ENCODE data around the gene GREB1.

Gene GREB1

DNA sequence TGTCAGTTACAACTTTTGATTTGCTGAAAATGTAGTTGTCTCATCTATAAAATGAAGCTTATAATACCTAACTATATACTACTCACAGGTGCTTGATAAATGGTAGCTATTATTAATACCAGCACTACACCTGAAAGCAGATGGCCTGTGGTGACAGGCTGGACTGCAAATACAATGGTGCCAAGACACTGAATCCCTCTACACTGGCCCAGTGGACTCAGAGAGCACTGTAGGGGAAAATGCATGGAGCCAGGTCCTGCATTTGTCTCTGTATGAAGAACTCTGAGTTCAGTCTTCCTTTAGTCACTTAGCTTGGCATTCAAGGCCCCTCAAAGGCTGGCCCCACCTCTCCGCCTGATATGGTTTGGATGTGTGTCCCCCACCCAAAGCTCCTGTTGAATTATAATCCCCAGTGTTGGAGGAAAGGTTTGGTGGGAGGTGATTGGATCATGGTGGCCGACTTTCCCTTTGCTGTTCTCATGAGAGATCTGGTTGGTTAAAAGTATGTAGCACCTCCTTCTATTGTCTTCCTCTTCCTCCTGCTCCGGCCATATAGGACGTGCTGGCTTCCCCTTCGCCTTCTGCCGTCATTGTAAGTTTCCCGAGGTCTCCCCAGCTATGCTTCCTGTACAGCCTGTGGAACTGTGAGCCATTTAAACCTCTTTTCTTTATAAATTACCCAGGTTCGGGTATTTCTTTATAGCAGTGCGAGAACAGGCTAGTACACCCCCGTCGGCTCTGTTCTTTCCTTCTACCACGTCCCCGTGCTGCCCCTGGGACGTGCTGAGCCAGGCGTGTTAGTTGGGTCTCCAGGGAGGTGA lies 147.3 kb downstream of the GREB1 start:
- in situ Hi-C loops (cut with MboI; ENCODE audit: low pct_unique_long_range_greater_than_20kb, low sequenced_read_pairs) = loop anchor here (25.0 kb wide), 1 partner anchor 106 kb away; no protein-coding TSS in a partner anchor
- DNase-seq = no peak

GRCh38 chr2:11681722-11682589 lies 148.1 kb downstream of the GREB1 start:
- peak; percentile 72 for DNase-seq
- in situ Hi-C loops (cut with MboI; ENCODE audit: low pct_unique_long_range_greater_than_20kb, low sequenced_read_pairs) = loop anchor here (25.0 kb wide), 1 partner anchor 105 kb away; no protein-coding TSS in a partner anchor

- in situ Hi-C loops (cut with MboI; ENCODE audit: low pct_unique_long_range_greater_than_20kb, low sequenced_read_pairs) = loop anchor here (25.0 kb wide), 1 partner anchor 105 kb away; no protein-coding TSS in a partner anchor
Measured at GRCh38 chr2:11682590-11682915, 148.7 kb downstream of the GREB1 start.

GRCh38 chr2:11683476-11683875 lies 149.6 kb downstream of the GREB1 start:
- in situ Hi-C loops (cut with MboI; ENCODE audit: low pct_unique_long_range_greater_than_20kb, low sequenced_read_pairs) = loop anchor here (25.0 kb wide), 1 partner anchor 104 kb away; no protein-coding TSS in a partner anchor
- no peak for DNase-seq

More at GRCh38 chr2:11682590-11682915, 148.7 kb downstream of the GREB1 start:
- no peak for DNase-seq

DNA sequence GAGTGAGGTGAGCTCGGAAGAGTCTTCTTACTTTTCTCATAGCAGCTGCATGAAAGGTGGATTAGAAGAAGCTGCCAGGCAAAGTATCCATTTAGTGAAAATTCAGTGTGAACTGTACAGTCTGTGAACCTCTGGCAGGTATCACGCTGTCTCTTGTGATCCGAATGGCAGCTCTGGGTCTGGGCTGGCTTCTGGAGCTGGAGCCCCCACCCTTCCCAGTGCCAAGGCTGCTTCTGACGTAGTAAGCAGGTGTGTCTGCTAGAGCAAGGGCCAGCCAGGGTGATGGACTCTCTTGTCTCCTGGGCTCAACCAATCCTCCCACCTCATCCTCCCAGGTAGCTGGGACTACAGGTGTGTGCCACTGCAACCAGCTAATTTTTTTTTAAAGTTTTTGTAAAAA lies 150.1 kb downstream of the GREB1 start:
- no peak for DNase-seq
- in situ Hi-C loops (cut with MboI; ENCODE audit: low pct_unique_long_range_greater_than_20kb, low sequenced_read_pairs) = loop anchor here (25.0 kb wide), 1 partner anchor 103 kb away; no protein-coding TSS in a partner anchor

- in situ Hi-C loops (cut with MboI; ENCODE audit: low pct_unique_long_range_greater_than_20kb, low sequenced_read_pairs) = loop anchor here (25.0 kb wide), 1 partner anchor 102 kb away; no protein-coding TSS in a partner anchor
- DNase-seq = no peak
Measured at GRCh38 chr2:11684894-11685460, 151.1 kb downstream of the GREB1 start.

DNA sequence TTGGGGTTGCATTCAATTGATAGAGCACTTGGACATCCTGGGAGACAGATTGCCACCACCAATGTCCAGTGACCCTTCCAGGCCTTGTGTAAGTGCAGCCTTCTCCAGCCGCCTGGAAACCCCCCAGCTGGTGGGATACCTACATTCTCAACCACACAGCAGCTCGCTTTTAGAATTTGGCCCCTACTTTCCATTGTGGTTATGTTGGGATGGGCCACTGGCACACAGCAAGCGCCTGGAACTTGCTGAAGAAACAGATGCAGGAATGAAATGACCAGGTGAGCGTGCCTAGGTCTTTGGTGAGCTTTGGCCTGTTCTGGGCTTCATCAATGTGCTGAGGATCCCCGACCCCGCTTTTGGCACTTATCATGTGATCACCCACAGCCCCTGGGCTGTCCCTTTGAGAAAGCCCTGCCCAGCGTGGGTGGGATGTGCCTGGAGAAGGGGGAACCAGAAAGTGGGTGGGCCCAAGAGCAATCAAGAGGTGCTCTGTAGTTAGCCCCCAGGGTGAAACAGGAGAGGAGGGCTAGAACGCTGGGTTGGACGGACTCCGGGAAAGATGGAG lies 152.1 kb downstream of the GREB1 start:
- no peak for DNase-seq
- in situ Hi-C loops (cut with MboI; ENCODE audit: low pct_unique_long_range_greater_than_20kb, low sequenced_read_pairs) = loop anchor here (25.0 kb wide), 1 partner anchor 101 kb away; no protein-coding TSS in a partner anchor

DNA sequence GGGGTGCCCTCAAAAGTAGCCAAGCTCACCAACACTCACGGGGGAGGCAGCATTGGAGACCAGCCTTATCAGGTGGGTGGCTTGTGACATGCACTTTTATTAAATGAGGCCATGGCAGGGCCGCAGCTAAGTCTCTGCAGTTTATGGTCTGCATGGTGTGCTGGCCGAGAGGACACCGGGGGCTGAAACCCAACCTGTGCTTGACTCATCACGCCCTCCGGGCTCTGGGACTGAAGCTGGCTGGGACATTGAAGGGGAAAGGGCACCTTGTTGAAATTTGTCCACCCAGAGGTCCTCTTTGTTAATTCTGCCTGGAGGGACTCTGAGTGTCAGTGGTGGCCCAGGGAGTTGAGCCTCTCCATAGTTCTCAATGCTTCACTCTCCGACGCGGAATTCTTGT lies 153.9 kb downstream of the GREB1 start:
- in situ Hi-C loops (cut with MboI; ENCODE audit: low pct_unique_long_range_greater_than_20kb, low sequenced_read_pairs) = loop anchor here (25.0 kb wide), 1 partner anchor 100 kb away; no protein-coding TSS in a partner anchor
- DNase-seq = no peak

- peak; percentile 91 for DNase-seq
- in situ Hi-C loops (cut with MboI; ENCODE audit: low pct_unique_long_range_greater_than_20kb, low sequenced_read_pairs) = loop anchor here (25.0 kb wide), 1 partner anchor 99 kb away; no protein-coding TSS in a partner anchor
Measured at GRCh38 chr2:11688222-11689069, 154.6 kb downstream of the GREB1 start.

- in situ Hi-C loops (cut with MboI; ENCODE audit: low pct_unique_long_range_greater_than_20kb, low sequenced_read_pairs) = loop anchor here (25.0 kb wide), 1 partner anchor 96 kb away; no protein-coding TSS in a partner anchor
- DNase-seq = no peak
Measured at GRCh38 chr2:11691076-11691660, 157.3 kb downstream of the GREB1 start.
